ENCODE data around the gene ZNF865.

Gene ZNF865

GRCh38 chr19:55599842-55600661 lies 5.4 kb upstream of the ZNF865 start, which contains the start of gene ZNF524:
ZNF524 (plus strand) TSS chr19:55600288; CDS start chr19:55602113, 1,825 bp downstream.
- H3K4me3 ChIP-seq (ENCODE audit: control insufficient read depth, low read depth, low read length) = peak within 1 kb of the TSS; percentile 62
- peak; percentile 47 for DNase-seq (ENCODE audit: low read depth)
- TF ChIP-seq CTCF (IDR thresholded peaks at IDR 0.05; ENCODE audit: control insufficient read depth, insufficient read depth, low read depth, low read length, missing control alignments) = no peak

- peak overlapping the region; percentile 62 for H3K4me3 ChIP-seq (ENCODE audit: control insufficient read depth, low read depth, low read length)
- no peak for TF ChIP-seq CTCF (IDR thresholded peaks at IDR 0.05; ENCODE audit: control insufficient read depth, insufficient read depth, low read depth, low read length, missing control alignments)
- DNase-seq (ENCODE audit: low read depth) = no peak
Measured at GRCh38 chr19:55600662-55601028, 4.8 kb upstream of the ZNF865 start.

GRCh38 chr19:55601084-55601483 lies 4.4 kb upstream of the ZNF865 start:
- H3K4me3 ChIP-seq (ENCODE audit: control insufficient read depth, low read depth, low read length) = peak overlapping the region; percentile 62
- TF ChIP-seq CTCF (IDR thresholded peaks at IDR 0.05; ENCODE audit: control insufficient read depth, insufficient read depth, low read depth, low read length, missing control alignments) = no peak

GRCh38 chr19:55602104-55603001 lies 3.1 kb upstream of the ZNF865 start:
- H3K4me3 ChIP-seq (ENCODE audit: control insufficient read depth, low read depth, low read length) = no peak overlapping the region
- no peak for DNase-seq (ENCODE audit: low read depth)
- TF ChIP-seq CTCF (IDR thresholded peaks at IDR 0.05; ENCODE audit: control insufficient read depth, insufficient read depth, low read depth, low read length, missing control alignments) = no peak

More at GRCh38 chr19:55601084-55601483, 4.4 kb upstream of the ZNF865 start:
- no peak for DNase-seq (ENCODE audit: low read depth)

- TF ChIP-seq CTCF (IDR thresholded peaks at IDR 0.05; ENCODE audit: control insufficient read depth, insufficient read depth, low read depth, low read length, missing control alignments) = no peak
- no peak for DNase-seq (ENCODE audit: low read depth)
Measured at GRCh38 chr19:55603115-55603514, 2.3 kb upstream of the ZNF865 start.

GRCh38 chr19:55603581-55604292 lies 1.7 kb upstream of the ZNF865 start:
- no peak overlapping the region for H3K4me3 ChIP-seq (ENCODE audit: control insufficient read depth, low read depth, low read length)
- no peak for TF ChIP-seq CTCF (IDR thresholded peaks at IDR 0.05; ENCODE audit: control insufficient read depth, insufficient read depth, low read depth, low read length, missing control alignments)
- DNase-seq (ENCODE audit: low read depth) = no peak

More at GRCh38 chr19:55603115-55603514, 2.3 kb upstream of the ZNF865 start:
- H3K4me3 ChIP-seq (ENCODE audit: control insufficient read depth, low read depth, low read length) = no peak overlapping the region
